NCI-H1694 treated with DMSO at 0.1 percent for 48 hours (cell line): ENCODE measurements around the gene NARS2.
"Not testable (repeated sequence)": the region's sequence is repeated elsewhere in the genome, so short reads cannot be mapped to it uniquely, and the experiment has no call there.

Experiments used
- DNase-seq: peaks from one replicate; lab custom pipeline; 2025; lab: John Stamatoyannopoulos, UW

The NARS2 gene, protein sequence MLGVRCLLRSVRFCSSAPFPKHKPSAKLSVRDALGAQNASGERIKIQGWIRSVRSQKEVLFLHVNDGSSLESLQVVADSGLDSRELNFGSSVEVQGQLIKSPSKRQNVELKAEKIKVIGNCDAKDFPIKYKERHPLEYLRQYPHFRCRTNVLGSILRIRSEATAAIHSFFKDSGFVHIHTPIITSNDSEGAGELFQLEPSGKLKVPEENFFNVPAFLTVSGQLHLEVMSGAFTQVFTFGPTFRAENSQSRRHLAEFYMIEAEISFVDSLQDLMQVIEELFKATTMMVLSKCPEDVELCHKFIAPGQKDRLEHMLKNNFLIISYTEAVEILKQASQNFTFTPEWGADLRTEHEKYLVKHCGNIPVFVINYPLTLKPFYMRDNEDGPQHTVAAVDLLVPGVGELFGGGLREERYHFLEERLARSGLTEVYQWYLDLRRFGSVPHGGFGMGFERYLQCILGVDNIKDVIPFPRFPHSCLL

DNA sequence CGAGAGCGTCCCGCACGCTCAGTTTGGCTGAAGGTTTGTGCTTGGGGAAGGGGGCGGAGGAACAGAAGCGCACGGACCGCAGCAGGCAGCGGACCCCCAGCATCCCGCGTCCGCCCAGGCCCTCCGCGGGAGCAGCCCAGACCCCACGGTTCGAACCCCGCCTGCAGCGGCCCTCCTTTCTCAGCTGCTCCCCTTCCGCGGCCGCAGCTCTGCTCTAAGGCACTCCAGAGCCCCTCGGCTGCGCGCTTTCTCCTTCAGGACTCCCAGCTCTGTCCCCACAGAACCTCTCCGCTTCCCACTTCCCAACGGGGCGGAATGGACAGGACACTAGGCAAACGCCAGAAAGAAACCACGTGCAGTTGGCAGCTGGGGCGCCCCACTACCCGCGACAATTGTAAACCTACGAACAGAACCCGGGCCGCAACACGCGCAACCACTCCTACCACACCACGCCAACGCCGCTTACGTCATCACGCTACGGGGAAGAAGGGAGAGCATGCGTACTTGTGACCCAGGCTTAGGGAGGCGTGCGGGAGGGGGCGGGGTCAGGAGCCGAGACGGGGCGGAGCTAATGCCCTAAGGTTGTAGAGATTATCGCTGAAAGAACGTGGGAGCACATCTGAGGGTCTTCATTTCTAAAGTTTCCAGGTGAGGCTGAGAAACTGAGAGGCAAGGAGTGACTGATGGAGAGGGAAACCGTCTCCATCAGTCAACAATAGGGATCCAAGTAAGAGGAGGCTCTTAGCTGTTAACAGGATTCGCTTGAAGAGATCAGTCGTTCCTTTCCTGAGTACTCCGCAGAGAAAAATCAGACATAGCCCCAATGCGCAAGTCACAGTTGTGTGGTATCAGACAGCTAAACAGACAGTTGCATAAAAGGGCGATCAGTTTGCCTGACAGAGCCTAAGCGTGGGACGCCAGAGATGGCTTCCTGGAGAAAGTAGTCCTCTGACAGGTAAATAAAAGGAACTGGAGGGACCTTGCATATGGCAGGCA is at the start of gene NARS2:
TSS of gene NARS2 (minus strand) at position 479 of the 996 bp plus-strand sequence. CDS start at position 103, 376 bp downstream.
- DNase-seq = peak; percentile 88

DNA sequence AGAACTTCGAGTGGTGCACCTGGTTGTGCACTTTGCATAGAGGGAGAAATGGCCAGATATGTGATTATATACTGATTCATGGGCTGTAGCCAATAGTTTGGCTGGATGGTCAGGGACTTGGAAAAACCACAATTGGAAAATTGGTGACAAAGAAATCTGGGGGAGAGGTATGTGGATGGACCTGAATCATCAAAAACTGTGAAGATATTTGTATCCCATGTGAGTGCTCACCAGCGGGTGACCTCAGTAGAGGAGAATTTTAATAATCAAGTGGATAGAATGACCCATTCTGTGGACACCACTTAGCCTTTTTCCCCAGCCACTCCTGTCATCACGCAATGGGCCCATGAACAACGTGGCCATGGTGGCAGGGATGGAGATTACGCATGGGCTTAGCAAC is 48.0 kb upstream of the NARS2 start:
- DNase-seq = no peak

DNA sequence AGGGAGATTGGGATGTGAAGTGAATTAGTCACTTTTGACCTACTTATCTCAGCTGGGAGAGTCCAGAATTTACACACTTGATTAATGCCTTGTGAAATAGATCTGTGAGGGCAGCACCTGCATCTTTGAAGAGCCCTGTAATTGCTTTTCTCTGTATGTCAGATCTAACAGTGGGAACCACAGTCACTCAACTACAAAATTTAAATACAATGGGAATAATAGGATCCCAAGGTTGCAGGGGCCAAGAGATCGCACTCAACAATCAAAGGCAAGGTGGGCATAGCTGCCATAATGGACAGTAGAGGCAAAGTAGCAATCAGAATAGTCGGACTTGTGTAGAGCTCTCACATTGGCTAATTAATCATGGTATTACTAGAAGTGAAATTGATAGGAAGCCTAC is 45.5 kb upstream of the NARS2 start:
- DNase-seq = no peak

DNA sequence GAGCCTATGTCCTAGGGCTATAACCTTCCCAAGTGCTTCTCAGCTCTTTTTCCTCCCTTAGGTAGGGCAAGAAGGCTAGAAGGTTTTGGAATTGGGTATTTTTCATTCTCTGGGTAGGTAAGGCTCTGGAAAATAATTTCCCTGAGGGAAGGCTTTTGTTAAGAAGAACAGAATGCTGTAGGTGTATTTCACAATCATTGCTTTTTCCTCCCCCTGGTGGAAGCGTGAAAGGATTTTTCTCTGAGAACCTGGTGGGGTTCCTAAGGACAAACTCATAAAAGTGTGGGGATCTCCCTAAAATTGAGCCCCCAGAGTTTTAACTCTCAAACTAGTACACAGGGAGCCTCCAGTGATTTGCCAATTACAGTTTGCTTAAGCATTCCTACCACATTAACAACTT is 41.1 kb upstream of the NARS2 start:
- no peak for DNase-seq

DNA sequence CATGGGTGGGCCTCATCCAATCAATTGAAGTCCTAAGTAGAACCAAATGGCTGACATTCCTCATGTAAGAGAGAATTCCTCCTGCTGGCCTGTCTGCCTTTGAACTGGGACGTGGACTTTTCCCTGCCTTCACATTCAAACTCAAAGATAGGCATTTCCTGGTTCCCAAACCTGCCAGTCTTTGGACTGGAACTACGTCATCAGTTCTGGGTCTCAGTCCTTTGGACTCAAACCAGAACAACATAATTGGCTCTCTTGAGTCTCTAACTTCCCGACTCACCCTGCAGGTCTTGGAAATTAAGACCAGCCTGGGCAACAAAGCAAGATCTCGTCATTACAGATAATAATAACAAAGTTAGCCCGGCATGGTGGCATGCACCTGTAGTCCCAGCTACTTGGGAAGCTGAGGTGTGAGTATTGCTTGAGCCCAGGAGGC is 38.7 kb upstream of the NARS2 start:
- no peak for DNase-seq

DNA sequence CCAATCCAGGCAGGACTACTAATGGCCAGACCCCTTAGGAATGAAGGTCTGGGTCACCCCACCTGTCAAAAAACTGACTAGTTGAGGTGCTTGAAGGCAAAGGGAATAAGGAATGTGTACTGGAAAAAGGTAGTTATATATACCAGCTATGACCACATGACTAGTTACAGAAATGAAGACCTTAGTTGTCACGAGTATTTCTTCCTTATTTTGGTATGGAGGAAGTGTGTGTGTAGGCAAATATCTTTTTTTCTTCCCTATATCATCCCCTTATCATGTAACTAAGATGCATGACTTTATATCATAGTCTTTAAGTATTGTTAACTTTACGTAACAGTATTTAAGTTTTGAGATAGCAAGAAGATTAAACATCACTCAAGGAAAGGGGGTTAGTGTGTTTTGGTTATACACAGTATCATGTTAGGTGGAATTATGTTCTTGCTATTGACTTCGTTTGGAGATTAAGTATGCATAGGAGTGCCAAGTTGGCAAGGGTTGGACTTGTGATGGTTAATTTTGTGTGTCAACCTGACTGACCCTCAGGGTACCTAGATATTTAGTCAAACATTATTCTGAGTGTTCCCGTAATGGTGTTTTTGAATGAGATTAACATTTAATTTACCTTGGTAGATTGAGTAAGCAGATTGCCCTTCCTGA is 38.2 kb upstream of the NARS2 start:
- DNase-seq = no peak

DNA sequence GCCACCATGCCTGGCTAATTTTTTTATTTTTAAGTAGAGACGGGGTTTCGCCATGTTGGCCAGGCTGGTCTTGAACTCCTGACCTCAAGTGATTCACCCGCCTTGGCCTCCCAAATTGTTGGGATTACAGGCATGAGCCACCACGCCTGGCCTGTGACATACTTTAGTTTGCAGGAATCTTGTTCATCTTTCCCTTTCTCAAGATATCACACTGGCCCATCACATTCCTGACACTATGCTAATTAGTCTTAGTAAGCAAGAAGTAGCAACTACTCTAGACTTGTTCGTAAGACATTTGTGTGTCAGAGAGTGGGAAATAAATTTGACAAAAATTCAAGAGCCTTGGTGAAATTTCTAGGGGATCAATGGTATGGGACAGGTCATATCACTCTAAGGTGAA is 34.7 kb upstream of the NARS2 start:
- not testable (repeated sequence) for DNase-seq

DNA sequence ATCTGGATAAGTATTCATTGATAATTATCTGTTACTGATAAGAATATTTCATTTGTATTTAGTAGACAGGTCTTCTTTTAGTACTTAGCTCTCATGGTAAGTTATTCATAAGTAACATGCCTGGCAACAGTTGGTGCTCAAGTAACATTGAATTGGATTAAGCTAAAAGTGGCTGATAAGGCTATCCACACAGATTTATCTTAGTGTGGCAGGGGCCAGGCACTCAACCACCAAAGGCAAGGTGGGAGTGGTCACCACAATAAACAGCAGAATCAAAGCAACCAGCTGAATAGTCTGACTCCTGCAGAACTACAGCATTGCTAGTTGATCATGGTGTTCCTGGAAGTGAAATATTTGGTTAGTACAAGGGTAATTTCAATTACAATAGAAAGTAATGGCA is 33.0 kb upstream of the NARS2 start:
- no peak for DNase-seq

DNA sequence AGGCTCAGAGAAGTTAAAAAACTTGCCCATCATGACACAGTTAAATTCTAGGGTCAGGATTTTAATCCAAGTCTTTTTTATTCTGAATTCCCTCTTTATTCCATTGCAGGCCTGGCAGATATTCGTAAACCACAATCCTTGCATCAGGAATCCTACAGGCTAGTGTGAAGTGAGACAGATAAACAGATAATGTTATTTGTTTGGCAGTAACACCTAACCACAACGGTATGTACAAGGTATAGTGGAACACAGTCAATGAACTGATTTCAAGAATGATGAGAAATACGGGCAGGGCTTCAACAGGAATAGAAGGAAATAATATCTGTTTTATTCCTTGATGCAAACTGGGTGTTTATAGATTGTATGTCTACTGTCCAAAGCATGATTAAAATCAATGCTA is 32.0 kb upstream of the NARS2 start:
- no peak for DNase-seq

DNA sequence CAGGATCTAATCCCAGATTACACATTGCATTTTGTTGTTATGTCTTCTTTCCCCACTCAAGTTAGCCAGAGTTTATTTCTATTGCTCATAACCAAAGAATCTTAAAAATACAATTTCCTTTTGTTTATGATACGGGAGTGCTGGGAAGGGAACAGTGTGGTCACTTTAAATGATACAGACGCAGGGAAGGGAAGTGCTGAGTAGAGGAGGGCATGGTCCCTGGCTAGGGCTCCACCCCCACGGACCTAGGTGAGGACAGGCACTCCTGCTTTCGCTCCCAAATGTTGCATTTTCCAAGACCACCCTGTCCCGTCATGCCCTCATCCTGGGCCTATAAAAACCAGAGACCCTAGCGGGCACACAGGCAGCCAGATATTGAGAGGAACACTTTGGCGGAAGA is 30.6 kb upstream of the NARS2 start:
- DNase-seq = no peak

DNA sequence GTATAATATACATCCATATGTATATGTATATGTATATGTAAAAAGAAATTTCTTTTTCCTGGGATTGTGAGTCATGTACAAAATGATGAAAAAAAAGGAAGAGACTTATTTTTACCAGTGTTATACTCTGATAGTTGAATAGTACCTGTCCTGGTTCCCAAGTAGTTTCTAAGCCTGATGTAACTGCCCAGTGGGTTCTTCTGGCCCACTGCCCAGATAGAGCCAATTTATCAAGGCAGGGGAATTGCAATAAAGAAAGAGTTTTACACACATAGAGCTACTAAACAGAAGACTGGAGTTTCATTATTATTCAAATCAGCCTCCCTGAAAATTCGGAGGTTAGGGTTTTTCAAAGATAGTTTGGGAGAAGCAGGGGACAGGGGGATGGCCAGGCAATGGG is 29.1 kb upstream of the NARS2 start:
- DNase-seq = no peak

DNA sequence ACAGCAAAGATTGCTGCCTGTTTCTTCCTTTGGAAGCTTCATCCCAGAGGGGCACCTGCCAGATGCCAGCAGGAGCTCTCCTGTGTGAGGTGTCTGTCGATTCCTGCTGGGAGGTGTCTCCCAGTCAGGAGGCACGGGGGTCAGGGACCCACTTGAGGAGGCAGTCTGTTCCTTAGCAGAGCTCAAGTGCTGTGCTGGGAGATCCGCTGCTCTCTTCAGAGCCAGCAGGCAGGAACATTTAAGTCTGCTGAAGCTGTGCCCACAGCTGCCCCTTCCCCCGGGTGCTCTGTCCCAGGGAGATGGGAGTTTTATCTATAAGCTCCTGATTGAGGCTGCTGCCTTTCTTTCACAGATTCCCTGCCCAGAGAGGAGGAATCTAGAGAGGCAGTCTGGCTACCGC is 28.1 kb upstream of the NARS2 start:
- not testable (repeated sequence) for DNase-seq

DNA sequence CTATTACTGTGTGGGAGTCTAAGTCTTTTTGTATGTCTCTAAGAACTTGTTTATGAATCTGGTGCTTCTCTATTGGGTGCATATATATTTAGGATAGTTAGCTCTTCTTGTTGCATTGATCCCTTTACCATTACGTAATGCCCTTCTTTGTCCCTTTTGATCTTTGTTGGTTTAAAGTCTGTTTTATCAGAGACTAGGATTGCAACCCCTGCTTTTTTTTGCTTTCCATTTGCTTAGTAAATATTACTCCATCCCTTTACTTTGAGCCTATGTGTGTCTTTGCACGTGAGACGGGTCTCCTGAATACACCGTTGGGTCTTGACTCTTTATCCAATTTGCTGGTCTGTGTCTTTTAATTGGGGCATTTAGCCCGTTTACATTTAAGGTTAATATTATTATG is 26.4 kb upstream of the NARS2 start:
- not testable (repeated sequence) for DNase-seq

DNA sequence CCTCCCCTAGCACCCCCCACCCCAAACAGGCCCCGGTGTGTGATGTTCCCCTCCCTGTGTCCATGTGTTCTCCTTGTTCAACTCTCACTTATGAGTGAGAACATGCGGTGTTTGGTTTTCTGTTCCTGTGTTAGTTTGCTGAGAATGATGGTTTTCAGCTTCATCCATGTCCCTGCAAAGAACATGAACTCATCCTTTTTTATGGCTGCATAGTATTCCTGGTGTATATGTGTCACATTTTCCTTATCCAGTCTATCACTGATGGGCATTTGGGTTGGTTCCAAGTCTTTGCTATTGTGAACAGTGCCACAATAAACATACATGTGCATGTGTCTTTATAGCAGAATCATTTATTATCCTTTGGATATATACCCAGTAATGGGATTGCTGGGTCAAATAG is 22.9 kb upstream of the NARS2 start:
- not testable (repeated sequence) for DNase-seq

DNA sequence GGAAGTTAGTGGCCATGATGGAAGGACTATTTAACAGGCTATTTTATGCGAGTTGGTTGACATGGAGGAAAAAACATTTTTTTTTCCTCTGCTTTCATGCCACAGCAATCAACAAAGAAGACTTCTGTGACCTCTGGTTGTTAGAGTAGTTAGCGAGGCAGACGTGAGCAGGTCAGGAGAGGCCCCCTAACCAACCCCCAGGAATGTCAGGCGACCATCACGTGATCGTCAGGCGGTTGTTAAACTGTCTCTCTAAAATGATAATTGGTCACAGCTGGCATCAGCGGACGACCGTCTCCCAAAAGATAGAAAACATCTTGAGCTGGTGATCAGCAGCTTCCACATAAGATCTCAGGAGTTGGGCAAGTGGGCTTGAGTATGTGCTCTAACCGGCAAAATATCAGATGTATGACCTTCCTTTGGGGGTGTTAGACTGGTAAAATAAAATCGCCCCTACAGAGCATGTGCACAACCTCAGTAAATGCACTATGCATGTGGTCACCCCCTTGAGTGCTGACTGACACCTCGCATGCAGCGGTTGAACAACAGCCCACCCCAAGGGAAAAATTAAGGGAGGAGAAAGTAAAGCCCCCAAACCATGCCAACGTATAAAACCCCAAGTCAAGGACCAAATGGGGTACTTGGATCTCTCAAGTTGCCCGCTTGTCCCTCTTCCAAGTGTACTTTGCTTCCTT is 20.9 kb upstream of the NARS2 start:
- DNase-seq = no peak

DNA sequence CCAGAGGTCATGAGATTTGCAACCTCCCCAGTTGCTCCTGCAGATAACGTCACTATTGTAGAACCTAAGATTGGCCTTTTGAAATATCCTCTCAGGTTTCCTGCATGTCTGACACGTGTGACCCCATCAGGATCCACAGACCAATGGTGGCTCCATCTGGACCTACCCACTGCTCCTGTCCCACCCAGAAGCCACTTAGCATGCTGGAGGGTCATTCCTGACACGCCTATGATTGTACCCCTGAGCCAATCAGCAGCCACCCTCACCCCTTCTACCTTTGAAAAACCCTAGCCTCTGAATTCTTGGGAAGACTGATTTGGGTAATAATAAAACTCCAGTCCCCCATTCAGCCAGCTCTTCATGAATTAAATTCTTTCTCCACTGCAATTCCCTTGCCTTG is 20.1 kb upstream of the NARS2 start:
- DNase-seq = no peak

DNA sequence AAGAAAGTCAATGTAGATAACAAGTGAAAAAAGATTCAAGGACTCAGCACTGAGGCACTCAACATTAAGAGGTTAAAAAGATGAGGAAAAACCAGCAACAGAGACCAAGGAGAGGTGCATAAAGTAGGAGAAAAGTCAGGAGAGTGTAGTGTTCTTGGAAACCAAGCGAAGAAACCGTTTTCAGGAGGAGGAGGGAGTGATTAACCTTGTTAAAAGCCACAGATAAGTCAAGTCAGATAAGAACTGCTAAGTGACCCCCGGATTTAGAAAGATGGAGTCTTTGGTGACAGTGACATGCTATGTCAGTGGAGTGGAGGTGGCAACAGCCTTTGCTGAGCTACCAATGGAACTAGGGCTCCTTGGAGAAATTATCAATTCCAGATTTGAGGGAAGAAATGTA is 13.9 kb upstream of the NARS2 start:
- no peak for DNase-seq

DNA sequence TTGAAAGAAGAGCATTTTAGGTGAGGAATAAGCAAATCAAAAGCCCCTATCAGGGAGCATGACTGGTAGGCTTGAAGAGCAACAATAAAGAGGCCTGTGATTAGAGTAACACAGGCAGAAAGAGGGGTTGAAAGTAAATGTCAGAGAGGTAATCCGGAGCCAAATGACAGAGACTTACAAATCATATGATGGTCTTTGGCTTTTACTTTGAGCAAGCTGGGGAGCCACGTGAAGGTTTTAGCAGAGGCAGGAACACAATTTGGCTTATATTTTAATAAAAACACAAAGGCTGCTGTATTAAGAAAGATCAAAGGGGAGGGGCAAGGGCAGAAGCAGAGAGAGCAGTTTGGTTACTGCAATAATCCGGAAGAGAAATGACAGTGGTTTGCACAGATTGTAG is 12.8 kb upstream of the NARS2 start:
- no peak for DNase-seq

DNA sequence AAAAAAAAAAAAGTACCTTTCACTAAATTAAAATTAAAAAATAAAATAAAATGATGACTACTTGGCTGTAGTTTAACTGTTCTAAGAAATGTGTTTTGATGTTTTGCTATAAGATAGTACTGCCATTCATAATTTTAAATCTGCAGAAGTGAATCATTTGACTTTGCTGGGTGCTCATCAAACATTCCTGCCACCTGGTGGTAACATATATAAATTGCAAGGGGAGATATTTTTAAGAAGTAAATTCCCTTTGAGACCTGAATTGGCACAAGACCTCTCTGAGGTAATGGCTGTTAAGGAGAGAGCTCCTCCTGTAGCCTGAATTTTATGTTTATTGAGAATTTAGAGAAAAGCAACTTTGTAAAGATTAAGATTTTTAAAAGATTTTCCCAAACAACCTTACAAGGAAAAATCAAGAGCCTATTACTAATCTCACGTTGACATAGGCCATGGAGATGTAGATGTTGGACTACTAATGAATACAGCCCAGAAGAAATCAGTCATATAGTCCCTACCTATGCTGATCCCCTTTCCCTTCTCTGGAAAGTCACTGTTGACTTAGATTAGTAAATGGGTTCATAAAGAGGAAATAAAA is 11.9 kb upstream of the NARS2 start:
- DNase-seq = peak; percentile 19

DNA sequence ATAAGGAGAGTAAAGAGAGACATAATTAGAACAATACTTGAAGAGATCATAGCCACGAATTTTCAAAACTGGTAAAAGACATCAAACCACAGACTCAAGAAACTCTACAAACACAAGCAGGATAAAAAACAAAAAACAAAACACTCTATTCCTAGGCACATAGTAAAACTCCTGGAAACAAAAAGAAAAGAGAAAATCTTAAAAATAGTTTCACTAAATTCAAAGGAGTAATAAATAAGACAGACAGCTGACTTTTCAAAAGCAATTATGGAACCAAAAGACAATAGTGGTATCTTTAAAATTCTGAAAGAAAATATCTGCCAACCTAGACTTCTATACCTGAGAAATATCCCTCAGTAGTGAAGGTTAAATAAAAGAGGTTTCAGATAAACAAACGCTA is 9.2 kb upstream of the NARS2 start:
- DNase-seq = no peak

DNA sequence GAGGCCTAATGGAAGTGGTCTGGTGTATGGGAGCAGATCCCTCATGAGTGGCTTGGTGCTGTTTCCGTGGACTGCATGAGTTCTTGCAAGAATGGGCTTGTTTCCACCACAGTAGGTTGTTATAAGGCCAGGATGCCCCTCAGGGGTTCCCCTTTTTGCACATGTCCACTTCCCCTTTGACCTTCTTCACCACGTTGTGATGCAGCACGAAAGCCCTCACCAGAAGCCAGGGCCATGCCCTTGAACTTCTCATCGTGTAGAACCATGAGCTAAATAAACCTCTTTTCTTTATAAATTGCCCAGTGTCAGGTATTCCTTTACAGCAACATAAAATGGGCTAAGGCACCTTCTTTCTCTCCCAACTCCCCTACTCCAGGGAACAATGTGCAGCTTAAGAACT is 2.8 kb upstream of the NARS2 start:
- no peak for DNase-seq
